ENCODE results near the gene STX16. TPM values are rescaled to one million over a fixed set of nuclear protein-coding genes. Genes with fewer than 3 reads are reported as not detected.

Gene STX16
- total RNA-seq, 1 donor from 2014 or later, result 50.4 TPM

- no peaks in the 10 kb centered on the region for H3K4me1 Mint-ChIP-seq (ENCODE audit: low read depth)
- peaks cover 5% of the 10 kb centered on the region for H3K27me3 Mint-ChIP-seq (ENCODE audit: low read depth)
- H3K4me3 Mint-ChIP-seq (ENCODE audit: unreplicated experiment), result no peak overlapping the region
- no peaks in the 10 kb centered on the region for H3K9me3 Mint-ChIP-seq (ENCODE audit: low read depth)
- peak; percentile 89 for DNase-seq (ENCODE audit: low spot score)
- no peaks in the 10 kb centered on the region for H3K36me3 Mint-ChIP-seq (ENCODE audit: low read depth)
- no peak overlapping the region for H3K27ac Mint-ChIP-seq (ENCODE audit: unreplicated experiment)
- no peak for TF ChIP-seq CTCF (IDR thresholded peaks at IDR 0.05)
These were observed 64.9 kb downstream of the STX16 start for GRCh38 chr20:58715801-58716475.

GRCh38 chr20:58716476-58717277 is 65.6 kb downstream of the STX16 start:
- H3K9me3 Mint-ChIP-seq (ENCODE audit: low read depth), result no peaks in the 10 kb centered on the region
- H3K27me3 Mint-ChIP-seq (ENCODE audit: low read depth), result peaks cover 11% of the 10 kb centered on the region
- no peak overlapping the region for H3K27ac Mint-ChIP-seq (ENCODE audit: unreplicated experiment)
- no peak overlapping the region for H3K4me3 Mint-ChIP-seq (ENCODE audit: unreplicated experiment)
- H3K36me3 Mint-ChIP-seq (ENCODE audit: low read depth), result no peaks in the 10 kb centered on the region
- no peaks in the 10 kb centered on the region for H3K4me1 Mint-ChIP-seq (ENCODE audit: low read depth)
- TF ChIP-seq CTCF (IDR thresholded peaks at IDR 0.05), result no peak
- peak; percentile 86 for DNase-seq (ENCODE audit: low spot score)

GRCh38 chr20:58717278-58718091 is 66.4 kb downstream of the STX16 start:
- Mint-ChIP-seq H3K9me3 (ENCODE audit: low read depth) (no peaks in the 10 kb centered on the region), H3K27me3 (ENCODE audit: low read depth) (peaks cover 15% of the 10 kb centered on the region), H3K27ac (ENCODE audit: unreplicated experiment) (no peak overlapping the region), H3K4me3 (ENCODE audit: unreplicated experiment) (no peak overlapping the region), H3K36me3 (ENCODE audit: low read depth) (no peaks in the 10 kb centered on the region), H3K4me1 (ENCODE audit: low read depth) (no peaks in the 10 kb centered on the region)
- TF ChIP-seq CTCF (IDR thresholded peaks at IDR 0.05), result no peak
- DNase-seq (ENCODE audit: low spot score), result peak; percentile 91

- no peak for TF ChIP-seq CTCF (IDR thresholded peaks at IDR 0.05)
- Mint-ChIP-seq H3K9me3 (ENCODE audit: low read depth) (no peaks in the 10 kb centered on the region), H3K36me3 (ENCODE audit: low read depth) (no peaks in the 10 kb centered on the region), H3K27ac (ENCODE audit: unreplicated experiment) (no peak overlapping the region), H3K4me3 (ENCODE audit: unreplicated experiment) (no peak overlapping the region), H3K27me3 (ENCODE audit: low read depth) (peaks cover 20% of the 10 kb centered on the region), H3K4me1 (ENCODE audit: low read depth) (no peaks in the 10 kb centered on the region)
- peak; percentile 81 for DNase-seq (ENCODE audit: low spot score)
These were observed 67.1 kb downstream of the STX16 start for GRCh38 chr20:58718121-58718563.

GRCh38 chr20:58718729-58719128 is 67.6 kb downstream of the STX16 start:
- TF ChIP-seq CTCF (IDR thresholded peaks at IDR 0.05), result no peak
- no peak overlapping the region for H3K27ac Mint-ChIP-seq (ENCODE audit: unreplicated experiment)
- peaks cover 26% of the 10 kb centered on the region for H3K27me3 Mint-ChIP-seq (ENCODE audit: low read depth)
- H3K4me1 Mint-ChIP-seq (ENCODE audit: low read depth), result no peaks in the 10 kb centered on the region
- DNase-seq (ENCODE audit: low spot score), result peak; percentile 37
- H3K4me3 Mint-ChIP-seq (ENCODE audit: unreplicated experiment), result no peak overlapping the region
- H3K36me3 Mint-ChIP-seq (ENCODE audit: low read depth), result no peaks in the 10 kb centered on the region
- no peaks in the 10 kb centered on the region for H3K9me3 Mint-ChIP-seq (ENCODE audit: low read depth)
